ENCODE data around the gene SFI1.

SFI1 gene

GRCh38 chr22:31637891-31638618 lies 141.7 kb downstream of the SFI1 start:
- TF ChIP-seq, protein P1, sequence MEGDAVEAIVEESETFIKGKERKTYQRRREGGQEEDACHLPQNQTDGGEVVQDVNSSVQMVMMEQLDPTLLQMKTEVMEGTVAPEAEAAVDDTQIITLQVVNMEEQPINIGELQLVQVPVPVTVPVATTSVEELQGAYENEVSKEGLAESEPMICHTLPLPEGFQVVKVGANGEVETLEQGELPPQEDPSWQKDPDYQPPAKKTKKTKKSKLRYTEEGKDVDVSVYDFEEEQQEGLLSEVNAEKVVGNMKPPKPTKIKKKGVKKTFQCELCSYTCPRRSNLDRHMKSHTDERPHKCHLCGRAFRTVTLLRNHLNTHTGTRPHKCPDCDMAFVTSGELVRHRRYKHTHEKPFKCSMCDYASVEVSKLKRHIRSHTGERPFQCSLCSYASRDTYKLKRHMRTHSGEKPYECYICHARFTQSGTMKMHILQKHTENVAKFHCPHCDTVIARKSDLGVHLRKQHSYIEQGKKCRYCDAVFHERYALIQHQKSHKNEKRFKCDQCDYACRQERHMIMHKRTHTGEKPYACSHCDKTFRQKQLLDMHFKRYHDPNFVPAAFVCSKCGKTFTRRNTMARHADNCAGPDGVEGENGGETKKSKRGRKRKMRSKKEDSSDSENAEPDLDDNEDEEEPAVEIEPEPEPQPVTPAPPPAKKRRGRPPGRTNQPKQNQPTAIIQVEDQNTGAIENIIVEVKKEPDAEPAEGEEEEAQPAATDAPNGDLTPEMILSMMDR (IDR thresholded peaks at IDR 0.05) = no peak

- TF ChIP-seq, protein P1 (IDR thresholded peaks at IDR 0.05) = no peak
These were observed 143.2 kb downstream of the SFI1 start for GRCh38 chr22:31639436-31640039.

- TF ChIP-seq, protein P1 (IDR thresholded peaks at IDR 0.05) = no peak
These were observed 150.1 kb downstream of the SFI1 start for GRCh38 chr22:31646186-31647019.

GRCh38 chr22:31647066-31647465 lies 150.7 kb downstream of the SFI1 start:
- TF ChIP-seq, protein P1 (IDR thresholded peaks at IDR 0.05) = no peak

DNA sequence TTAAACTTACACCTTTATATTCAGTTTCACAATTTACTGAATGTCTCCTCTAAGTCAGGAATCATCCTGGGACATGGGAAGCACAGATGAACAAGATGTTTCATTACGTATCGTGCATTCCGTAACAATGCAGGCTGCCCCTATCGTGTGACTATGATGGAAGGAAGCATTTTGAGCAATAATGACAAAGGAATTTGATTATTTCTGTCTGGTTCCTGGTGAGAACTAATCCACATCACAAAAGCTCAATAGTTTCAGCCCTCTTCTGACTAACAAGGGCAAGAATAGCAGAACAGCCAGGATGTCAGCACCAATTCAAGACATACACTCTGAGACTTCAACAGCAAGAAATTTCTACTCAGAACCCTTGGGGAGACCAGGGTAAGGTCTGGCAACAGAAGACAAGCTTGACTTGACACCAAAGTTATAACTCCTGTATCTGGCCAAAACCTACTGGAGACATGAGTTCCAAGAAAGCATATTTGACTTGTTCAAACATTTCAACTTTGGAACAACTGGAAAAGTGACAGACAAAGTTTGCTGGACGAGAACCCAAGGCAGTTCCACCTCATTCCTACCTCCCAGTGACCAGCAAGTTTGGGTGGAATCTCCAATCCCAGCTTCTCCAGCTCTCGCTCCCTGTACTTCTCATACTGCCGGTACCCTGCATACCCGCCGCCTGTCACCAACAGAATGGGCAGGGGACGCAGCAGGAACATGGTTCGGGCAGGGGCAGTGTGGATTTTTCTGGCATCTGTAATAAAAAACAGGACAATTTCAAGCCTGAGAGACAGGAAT lies 151.4 kb downstream of the SFI1 start:
- TF ChIP-seq, protein P1 (IDR thresholded peaks at IDR 0.05) = no peak

GRCh38 chr22:31650391-31650790 lies 154.1 kb downstream of the SFI1 start:
- TF ChIP-seq, protein P1 (IDR thresholded peaks at IDR 0.05) = no peak

- TF ChIP-seq, protein P1 (IDR thresholded peaks at IDR 0.05) = no peak
These were observed 155.3 kb downstream of the SFI1 start for GRCh38 chr22:31651664-31652063.

Measured in LNCAP (cell line).